Endothelial cell of umbilical vein (primary cell): ENCODE measurements around the gene ANAPC16. TPM values are rescaled to one million over a fixed set of nuclear protein-coding genes. Genes with fewer than 3 reads are reported as not detected.
"Not testable (repeated sequence)": the region's sequence is repeated elsewhere in the genome, so short reads cannot be mapped to it uniquely, and the experiment has no call there.

Experiments used
- BruUV-seq: library from RNA; stranded (reverse); fragments of 400-500 nt; replicated peaks from 2 replicates; lab custom pipeline; 2021; lab: Mats Ljungman, UMichigan
- CTCF ChIA-PET: fragments of 300-600, 350-600 bp; sonication (Branson Sonifier 250); formaldehyde crosslinking; loops from one replicate; lab custom pipeline; 2021; ENCODE audit warnings: antibody characterized with exemption, inconsistent platforms; lab: Charles Lee
- POLR2A ChIA-PET: fragments of 300-600, 350-600 bp; sonication (Branson Sonifier 250); formaldehyde crosslinking; loops from one replicate; lab custom pipeline; 2021; ENCODE audit warnings: antibody characterized with exemption, inconsistent platforms; lab: Charles Lee
- DNase-seq: peaks from one replicate; pipeline ENCODE4 v3.0.0-alpha.2; 2011; ENCODE audit warnings: low read depth, low spot score
- FAIRE-seq: peaks from 2 replicates; lab custom pipeline; 2011; peaks lifted over from hg19 to GRCh38; lab: Jason Lieb, UNC
- H2AFZ ChIP-seq: 2 replicates; pipeline ENCODE4 v1.6.0; 2012; ENCODE audit warnings: low read depth, low read length, control low read depth, inconsistent platforms
- H3K27ac ChIP-seq: 2 replicates; pipeline ENCODE4 v1.5.1; 2011; ENCODE audit warnings: low read depth, mild to moderate bottlenecking, control low read depth, low read length, moderate library complexity; ENCODE audit not compliant: insufficient read depth
- H3K27me3 ChIP-seq, 2 experiments: 2 replicates each; pipeline versions ENCODE4 v1.6.0 to v1.6.1; 2011; ENCODE audit warnings: low read length in 2 of 2, mixed read lengths in 1 of 2; ENCODE audit not compliant: control insufficient read depth in 2 of 2, insufficient read depth in 2 of 2
- H3K36me3 ChIP-seq, 2 experiments: 2 replicates in 1 of 2; 3 replicates in 1 of 2; pipeline ENCODE4 v1.5.1; 2011; ENCODE audit warnings: low read length in 2 of 2, mild to moderate bottlenecking in 1 of 2, moderate library complexity in 1 of 2; ENCODE audit not compliant: control insufficient read depth in 2 of 2, insufficient read depth in 2 of 2; ENCODE audit errors: extremely low read depth in 1 of 2
- H3K4me1 ChIP-seq: 3 replicates; pipeline ENCODE4 v1.5.1; 2011; ENCODE audit warnings: mild to moderate bottlenecking, low read length; ENCODE audit not compliant: control insufficient read depth, insufficient read depth; ENCODE audit errors: extremely low read depth
- H3K4me2 ChIP-seq: 2 replicates; pipeline ENCODE4 v1.6.1; 2011; ENCODE audit warnings: low read length, control low read depth, mixed read lengths; ENCODE audit not compliant: insufficient read depth
- H3K4me3 ChIP-seq, 3 experiments: fragments of 200-600 bp in 1 of 3; sonication (generic), shearing (Covaris generic) in 1 of 3; replicated peaks in 1 of 3; 2 replicates each; pipeline ENCODE4 v1.5.1; 2011 to 2016; ENCODE audit warnings: control low read depth in 3 of 3, low read length in 3 of 3, mild to moderate bottlenecking in 2 of 3, inconsistent platforms in 1 of 3, low read depth in 1 of 3, moderate library complexity in 1 of 3; ENCODE audit not compliant: insufficient read depth in 1 of 3
- H3K79me2 ChIP-seq: 2 replicates; pipeline ENCODE4 v1.6.0; 2012; ENCODE audit warnings: low read length, inconsistent platforms; ENCODE audit not compliant: control insufficient read depth, insufficient read depth
- H3K9ac ChIP-seq: replicated peaks from 2 replicates; pipeline ENCODE3; 2011; ENCODE audit warnings: low read length, control low read depth; ENCODE audit not compliant: insufficient read depth; ENCODE audit errors: extremely low read depth
- H3K9me1 ChIP-seq: replicated peaks from 3 replicates; pipeline ENCODE4 v1.6.0; 2011; ENCODE audit warnings: mild to moderate bottlenecking, low read length; ENCODE audit not compliant: control insufficient read depth, insufficient read depth; ENCODE audit errors: extremely low read depth
- H3K9me3 ChIP-seq: replicated peaks from 2 replicates; pipeline ENCODE4 v1.5.1; 2012; ENCODE audit warnings: low read length, inconsistent platforms; ENCODE audit not compliant: control insufficient read depth, insufficient read depth
- H4K20me1 ChIP-seq: replicated peaks from 2 replicates; pipeline ENCODE3; 2011; ENCODE audit warnings: mild to moderate bottlenecking, low read length; ENCODE audit not compliant: control insufficient read depth, insufficient read depth; ENCODE audit errors: extremely low read depth
- CTCF ChIP-seq, 2 donors: IDR thresholded peaks; 1 replicate in 1 of 2; 2 replicates in 1 of 2; pipeline ENCODE4 v1.5.1; 2011; ENCODE audit warnings: low read length in 2 of 2, mild to moderate bottlenecking in 2 of 2, moderate library complexity in 2 of 2, control low read depth in 1 of 2, inconsistent platforms in 1 of 2, low read depth in 1 of 2; ENCODE audit not compliant: insufficient read depth in 1 of 2; ENCODE audit errors: extremely low read depth in 1 of 2
- EZH2 ChIP-seq: IDR thresholded peaks from 2 replicates; pipeline ENCODE4 v1.6.1; 2012; ENCODE audit warnings: borderline replicate concordance, low read depth, mild to moderate bottlenecking, moderate library complexity, low read length, inconsistent platforms; ENCODE audit not compliant: severe bottlenecking
- FOS ChIP-seq: IDR thresholded peaks from 2 replicates; pipeline ENCODE4 v1.6.1; 2011; ENCODE audit warnings: mild to moderate bottlenecking, low read length, moderate library complexity, borderline replicate concordance; ENCODE audit not compliant: insufficient read depth
- GATA2 ChIP-seq: IDR thresholded peaks from 2 replicates; pipeline ENCODE4 v1.7.0; 2011; ENCODE audit warnings: low read depth, mild to moderate bottlenecking, moderate library complexity, mixed read lengths, low read length; ENCODE audit not compliant: insufficient read length, insufficient read depth
- JUN ChIP-seq: IDR thresholded peaks from 2 replicates; pipeline ENCODE4 v1.6.1; 2011; ENCODE audit warnings: borderline replicate concordance, low read depth; ENCODE audit not compliant: insufficient read length, insufficient read depth
- MAX ChIP-seq: IDR thresholded peaks from 2 replicates; pipeline ENCODE4 v1.6.1; 2011; ENCODE audit not compliant: insufficient read depth, insufficient read length
- MYC ChIP-seq: IDR thresholded peaks from one replicate; pipeline ENCODE4 v1.6.1; 2011; ENCODE audit warnings: mild to moderate bottlenecking, low read depth, low read length
- POLR2A ChIP-seq: IDR thresholded peaks from 2 replicates; pipeline ENCODE4 v1.6.1; 2012; ENCODE audit warnings: low read depth, mild to moderate bottlenecking, control low read depth, low read length
- POLR2AphosphoS5 ChIP-seq: IDR thresholded peaks from 2 replicates; pipeline ENCODE4 v1.6.1; 2012; ENCODE audit warnings: low read depth, mild to moderate bottlenecking, control low read depth, low read length, moderate library complexity; ENCODE audit not compliant: insufficient read depth
- dilution Hi-C: fragments of 300-500 bp; cut with MboI; formaldehyde crosslinking; loops from one replicate; pipeline ENCODE4 v1.15.0; 2019; ENCODE audit warnings: low sequenced_read_pairs; ENCODE audit not compliant: extremely low pct_ligation_motif_present
- intact Hi-C: fragments of 100-400 bp; cut with micrococcal nuclease; formaldehyde crosslinking; loops from one replicate; pipeline ENCODE4 v1.10.0; 2022
- polyA plus RNA-seq, 4 experiments: library from polyadenylated mRNA; depleted of rRNA in 3 of 4; stranded (reverse) in 3 of 4; unstranded in 1 of 4; fragments of >200 nt; gene quantifications; 2 replicates each; pipeline versions ENCODE4 v1.2.1 to v1.2.3, GENCODE V29; 2011 to 2012; ENCODE audit warnings: missing spikeins in 1 of 4
- total RNA-seq: library from RNA; stranded (reverse); gene quantifications from 2 replicates; pipeline ENCODE4 v1.2.3, GENCODE V29; 2021

The ANAPC16 gene
- total and polyA plus RNA-seq, 2 donors (not counting 3 experiments of a cell fraction or from before 2014, with no cell fraction given), result 38.1 to 44.4 TPM

DNA sequence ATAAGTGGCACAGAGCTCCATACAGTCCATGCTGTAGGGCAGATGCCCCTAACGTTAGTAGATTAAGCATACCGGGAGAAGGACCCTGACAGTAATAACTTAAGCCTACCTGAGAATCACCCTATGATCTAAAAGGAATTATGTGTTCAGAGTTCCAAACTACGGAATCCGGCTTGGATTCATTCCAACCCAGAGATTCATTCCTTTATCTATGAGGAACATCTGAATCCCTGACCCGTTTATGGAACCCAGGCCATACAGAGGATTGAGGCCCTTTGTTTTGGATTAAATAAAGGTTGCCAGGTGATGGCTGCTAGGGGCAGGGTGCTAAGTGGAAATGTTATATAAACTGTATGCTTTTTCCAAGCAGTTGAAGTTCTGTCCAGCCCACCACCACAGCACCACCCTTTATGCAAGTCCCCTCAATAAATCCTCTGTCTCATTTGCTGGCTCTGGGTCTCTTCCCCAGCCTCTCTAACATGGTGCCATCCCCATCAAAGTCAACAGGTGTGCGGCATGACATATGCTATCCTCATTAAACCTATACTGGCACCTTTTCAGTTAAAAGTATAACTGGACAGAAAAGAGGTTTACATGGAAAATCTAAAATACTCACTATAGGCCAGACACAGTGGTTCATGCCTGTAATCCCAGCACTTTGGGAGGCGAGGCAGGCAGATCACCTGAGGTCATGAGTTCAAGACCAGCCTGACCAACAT, 9.1 kb upstream of the ANAPC16 start:
- Histone ChIP-seq H3K9me3 (no peaks in the 10 kb centered on the region), H3K4me3 (no peak overlapping the region), H2AFZ (no peak overlapping the region), H4K20me1 (no peaks in the 10 kb centered on the region), H3K4me1 (no peaks in the 10 kb centered on the region), H3K27me3 (no peaks in the 10 kb centered on the region), H3K9me1 (no peaks in the 10 kb centered on the region), H3K4me2 (no peak overlapping the region), H3K36me3 (peaks cover 0 to 2% of the 10 kb centered on the region in 2 experiments), H3K9ac (no peak overlapping the region), H3K79me2 (no peaks in the 10 kb centered on the region), H3K27ac (no peak overlapping the region)
- intact Hi-C loops, result no loop called here
- ChIA-PET POLR2A (no interaction called here), CTCF (no interaction called here)
- DNase-seq (no peak), FAIRE-seq (no peak)
- TF ChIP-seq GATA2 (no peak), MYC (no peak), EZH2 (no peak), FOS (no peak), CTCF (IDR thresholded peaks at IDR 0.05; ENCODE audit: extremely low read depth in 1 of 2, insufficient read depth in 1 of 2, low read depth in 1 of 2, low read length in 2 of 2) (no peak), POLR2A (no peak), POLR2AphosphoS5 (no peak), JUN (no peak), MAX (no peak)
- dilution Hi-C loops, result no loop called here
- no TSS peak for BruUV-seq

DNA sequence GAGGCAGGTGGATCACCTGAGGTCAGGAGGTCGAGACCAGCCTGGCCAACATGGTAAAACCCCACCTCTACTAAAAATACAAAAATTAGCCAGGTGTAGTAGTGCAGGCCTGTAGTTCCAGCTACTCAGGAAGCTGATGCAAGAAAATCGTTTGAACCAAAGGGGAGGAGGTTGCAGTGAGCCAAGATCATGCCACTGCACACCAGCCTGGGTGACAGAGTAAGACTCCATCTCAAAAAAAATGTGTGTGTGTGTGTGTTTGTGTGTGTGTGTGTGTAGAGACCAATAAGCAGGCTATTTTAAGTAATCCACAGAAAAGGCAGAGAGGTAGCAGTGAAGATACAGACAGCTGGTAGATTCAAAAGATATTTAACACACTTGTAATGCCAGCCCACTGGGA, 7.3 kb upstream of the ANAPC16 start:
- H4K20me1 ChIP-seq, intact Hi-C loops, BruUV-seq, H3K9me1 ChIP-seq, H3K27ac ChIP-seq, FAIRE-seq, H3K9ac ChIP-seq, H3K4me3 ChIP-seq, DNase-seq, H3K36me3 ChIP-seq, dilution Hi-C loops, H3K4me2 ChIP-seq, H3K4me1 ChIP-seq, H3K9me3 ChIP-seq, H2AFZ ChIP-seq, H3K27me3 ChIP-seq, POLR2A ChIA-PET, CTCF ChIA-PET, H3K79me2 ChIP-seq: not testable (repeated sequence)
